ENCODE data around the gene CBY2.

GRCh38 chr13:45731455-45731854 lies 29.3 kb downstream of the CBY2 start:
- TF ChIP-seq CTCF (IDR thresholded peaks at IDR 0.05) (no peak), EP300 (IDR thresholded peaks at IDR 0.05) (no peak), POLR2AphosphoS5 (IDR thresholded peaks at IDR 0.05) (no peak), POLR2A (IDR thresholded peaks at IDR 0.05) (no peak)

Measured in stomach (tissue), 4 donors.